Esophagus muscularis mucosa (tissue), 4 donors: ENCODE measurements around the gene CYSTM1.

Experiments
- EP300 ChIP-seq: sonication (generic); formaldehyde crosslinking; IDR thresholded peaks from one replicate; pipeline ENCODE4 v1.6.1; 2017; ENCODE audit warnings: antibody characterized with exemption
- POLR2A ChIP-seq: fragments of 450-650 bp; IDR thresholded peaks from one replicate; pipeline ENCODE4 v1.6.1; 2017; ENCODE audit warnings: antibody characterized with exemption, moderate library complexity, mild to moderate bottlenecking, low read depth
- POLR2AphosphoS5 ChIP-seq, 2 donors: sonication (generic); formaldehyde crosslinking; IDR thresholded peaks; one replicate each; pipeline ENCODE4 v1.6.1; 2017; ENCODE audit warnings: antibody characterized with exemption in 2 of 2
- TF ChIP-seq, protein P1 (sequence below), 3 experiments: fragments of 200-600 bp in 2 of 3; fragments of 450-650 bp in 1 of 3; sonication (generic) in 2 of 3; IDR thresholded peaks; one replicate each; pipeline ENCODE4 v1.5.1; 2017 to 2019; ENCODE audit warnings: antibody characterized with exemption in 3 of 3, mild to moderate bottlenecking in 2 of 3, moderate library complexity in 1 of 3

- TF ChIP-seq POLR2AphosphoS5 (IDR thresholded peaks at IDR 0.05) (no peak), POLR2A (no peak), EP300 (no peak)
- TF ChIP-seq, protein P1, sequence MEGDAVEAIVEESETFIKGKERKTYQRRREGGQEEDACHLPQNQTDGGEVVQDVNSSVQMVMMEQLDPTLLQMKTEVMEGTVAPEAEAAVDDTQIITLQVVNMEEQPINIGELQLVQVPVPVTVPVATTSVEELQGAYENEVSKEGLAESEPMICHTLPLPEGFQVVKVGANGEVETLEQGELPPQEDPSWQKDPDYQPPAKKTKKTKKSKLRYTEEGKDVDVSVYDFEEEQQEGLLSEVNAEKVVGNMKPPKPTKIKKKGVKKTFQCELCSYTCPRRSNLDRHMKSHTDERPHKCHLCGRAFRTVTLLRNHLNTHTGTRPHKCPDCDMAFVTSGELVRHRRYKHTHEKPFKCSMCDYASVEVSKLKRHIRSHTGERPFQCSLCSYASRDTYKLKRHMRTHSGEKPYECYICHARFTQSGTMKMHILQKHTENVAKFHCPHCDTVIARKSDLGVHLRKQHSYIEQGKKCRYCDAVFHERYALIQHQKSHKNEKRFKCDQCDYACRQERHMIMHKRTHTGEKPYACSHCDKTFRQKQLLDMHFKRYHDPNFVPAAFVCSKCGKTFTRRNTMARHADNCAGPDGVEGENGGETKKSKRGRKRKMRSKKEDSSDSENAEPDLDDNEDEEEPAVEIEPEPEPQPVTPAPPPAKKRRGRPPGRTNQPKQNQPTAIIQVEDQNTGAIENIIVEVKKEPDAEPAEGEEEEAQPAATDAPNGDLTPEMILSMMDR (IDR thresholded peaks at IDR 0.05), result no peak
Observed at GRCh38 chr5:140165101-140165922, 9.7 kb upstream of the CYSTM1 start.
